A549 treated with DMSO at 1 μM for 4 hours (cell line): ENCODE results near the gene TMED7. TPM values are rescaled to one million over a fixed set of nuclear protein-coding genes. Genes with fewer than 3 reads are reported as not detected.

Experiments
- total RNA-seq: library from RNA; stranded (reverse); fragments of 200-300 nt; extraction: Qiagen RNA extraction; gene quantifications from 5 replicates; pipeline ENCODE4 v1.2.3, GENCODE V29; 2022; ENCODE audit warnings: low read depth

TMED7 gene
- total RNA-seq: 51.8 to 68.6 TPM (median 56.5 TPM) in 5 replicates

DNA sequence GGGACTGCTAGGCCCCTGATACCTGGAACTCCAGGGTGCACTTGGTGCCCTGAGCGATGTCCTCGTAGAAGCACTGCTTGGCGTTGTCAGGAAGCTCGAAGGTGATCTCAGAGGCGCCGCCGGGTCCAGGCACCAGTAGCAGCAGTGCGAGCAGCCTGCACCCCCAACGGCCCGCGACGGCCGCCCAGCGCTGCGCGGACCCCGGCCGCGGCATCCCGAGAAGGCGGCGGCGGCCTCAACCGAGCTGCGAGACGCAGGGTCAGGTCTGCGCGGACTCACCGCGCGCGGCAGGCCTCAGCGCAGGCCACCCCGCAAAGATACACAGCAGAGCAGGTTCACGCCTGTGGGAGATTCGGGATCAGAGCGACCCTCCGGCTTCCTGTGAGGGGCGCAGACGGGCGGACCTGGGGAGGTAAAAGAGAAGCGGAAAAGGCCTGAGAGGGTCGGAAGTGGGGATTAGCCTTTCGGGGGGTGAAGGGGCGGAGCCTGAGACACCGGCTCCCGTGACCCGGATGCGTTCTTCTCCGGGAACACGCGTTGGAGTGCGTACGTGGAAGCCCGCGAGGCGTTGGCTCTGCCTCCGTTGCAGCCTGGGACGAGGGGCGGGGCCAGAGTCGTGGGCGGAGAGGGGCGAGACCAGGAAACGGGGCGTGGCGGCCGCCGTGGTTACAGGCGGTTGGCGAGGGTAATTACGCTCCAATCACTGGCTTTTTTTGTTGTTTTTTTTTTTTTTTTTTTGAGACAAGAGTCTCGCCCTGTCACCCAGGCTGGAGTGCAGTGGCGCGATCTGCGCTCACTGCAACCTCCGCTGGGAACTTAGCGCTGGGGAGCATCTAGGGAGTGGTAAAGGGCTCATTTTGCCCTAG is at the start of gene TMED7:
Gene TMED7, minus strand, starts transcription at position 458 of the 866 bp plus-strand sequence. Its CDS starts 244 bp downstream, at position 214.

DNA sequence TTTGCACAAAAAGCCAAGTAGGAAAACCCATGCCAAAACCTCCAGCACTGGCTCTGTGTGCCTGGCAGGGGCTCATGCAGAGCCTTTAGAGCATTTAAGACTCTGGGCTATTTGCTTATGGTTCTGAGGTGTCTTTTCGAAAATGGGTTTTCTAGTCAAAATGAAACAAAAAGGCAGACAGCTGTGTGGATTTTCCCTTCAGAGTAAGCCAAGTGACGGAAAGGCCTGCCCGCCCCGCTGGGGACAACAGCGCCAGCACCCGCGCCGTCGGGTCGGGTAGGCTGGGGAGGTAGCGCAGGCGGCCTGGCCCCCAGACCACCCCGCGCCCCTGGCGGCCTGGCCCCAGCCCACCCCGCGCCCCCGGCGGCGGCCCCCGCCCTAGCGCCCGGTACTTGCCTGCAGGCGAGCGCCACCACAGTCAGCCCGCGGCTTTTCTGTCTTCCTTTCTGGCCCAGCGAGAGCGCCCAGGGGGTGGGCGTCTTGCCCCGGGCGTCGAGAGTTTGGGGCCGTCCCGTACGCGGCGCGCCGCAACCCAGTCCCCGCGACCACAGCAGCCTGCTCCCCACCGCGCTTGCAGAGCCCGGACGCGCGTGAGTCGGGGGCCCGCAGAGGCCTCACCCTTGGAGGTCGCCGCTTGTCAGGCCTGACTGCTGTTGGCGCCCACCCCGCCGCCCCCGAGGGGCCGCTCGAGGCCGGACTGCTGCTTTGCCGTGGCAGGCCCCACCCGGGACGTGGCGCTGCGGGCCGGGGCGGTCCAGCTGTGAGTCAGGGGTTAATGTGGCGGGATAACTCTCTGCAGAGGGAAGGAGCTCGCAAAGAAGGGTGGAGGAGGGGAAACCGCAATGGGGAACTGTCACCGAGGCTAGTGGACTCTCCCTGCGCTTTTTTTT is 23.9 kb downstream of the TMED7 start, which contains the start of gene TICAM2:
Gene TICAM2, minus strand, starts transcription at position 779 of the 890 bp plus-strand sequence. CDS start 21,223 bp downstream, outside the sequence.

Other genes with a start within 250 kb of the TMED7 start
- gene FEM1C, start 81.3 kb downstream of the TMED7 start, total RNA-seq: 6.5 to 8.0 TPM (median 7.5 TPM) in 5 replicates
- 0.84 to 1.4 TPM (median 1.0 TPM) in 5 replicates for gene TICAM2, start 23.6 kb downstream of the TMED7 start, total RNA-seq
- not detected in 5 replicates for gene CDO1, start 190.6 kb upstream of the TMED7 start, total RNA-seq
- gene ATG12, start 215.5 kb upstream of the TMED7 start, total RNA-seq: 46.8 to 59.0 TPM (median 53.1 TPM) in 5 replicates
- gene AP3S1, start 215.9 kb upstream of the TMED7 start, total RNA-seq: 53.2 to 85.5 TPM (median 77.4 TPM) in 5 replicates